Neural progenitor cell (in vitro differentiated cells): ENCODE results near the gene CCNK. TPM values are rescaled to one million over a fixed set of nuclear protein-coding genes. Genes with fewer than 3 reads are reported as not detected.

Experiments used
- DNase-seq: peaks from one replicate; pipeline ENCODE4 v3.0.0-alpha.2; 2016; ENCODE audit warnings: low spot score
- H2AFZ ChIP-seq: fragments of 200-600 bp; sonication (generic); replicated peaks from 2 replicates; pipeline ENCODE4 v1.6.1; 2016; ENCODE audit warnings: antibody characterized with exemption
- H3F3A ChIP-seq: fragments of 200-600 bp; sonication (generic); 2 replicates; pipeline ENCODE4 v1.6.1; 2016; ENCODE audit warnings: antibody characterized with exemption, low read depth
- H3K27ac ChIP-seq: fragments of 200-600 bp; sonication (generic); 2 replicates; pipeline ENCODE4 v1.5.1; 2016; ENCODE audit warnings: mild to moderate bottlenecking
- H3K27me3 ChIP-seq: fragments of 200-600 bp; sonication (generic); 2 replicates; pipeline ENCODE4 v1.6.1; 2016; ENCODE audit warnings: mild to moderate bottlenecking, moderate library complexity
- H3K36me3 ChIP-seq: fragments of 200-600 bp; sonication (generic); 2 replicates; pipeline ENCODE4 v1.5.1; 2016
- H3K4me1 ChIP-seq: fragments of 200-600 bp; sonication (generic); 2 replicates; pipeline ENCODE4 v1.6.1; 2016; ENCODE audit warnings: mixed run types
- H3K4me2 ChIP-seq: fragments of 200-600 bp; sonication (generic); 2 replicates; pipeline ENCODE4 v1.6.1; 2016
- H3K4me3 ChIP-seq: fragments of 200-600 bp; sonication (generic); 2 replicates; pipeline ENCODE4 v1.5.1; 2016
- H3K79me2 ChIP-seq: fragments of 200-600 bp; sonication (generic); 2 replicates; pipeline ENCODE4 v1.6.1; 2016; ENCODE audit warnings: low read depth
- H3K9ac ChIP-seq: fragments of 200-600 bp; sonication (generic); 2 replicates; pipeline ENCODE4 v1.6.1; 2016
- H3K9me3 ChIP-seq: fragments of 200-600 bp; sonication (generic); 2 replicates; pipeline ENCODE4 v1.5.1; 2016; ENCODE audit warnings: low read depth
- H4K20me1 ChIP-seq: fragments of 200-600 bp; sonication (generic); 2 replicates; pipeline ENCODE4 v1.6.1; 2016; ENCODE audit warnings: low read depth
- H3K27ac Mint-ChIP-seq: 3 replicates; pipeline ENCODE4 v1.8.0; 2021; ENCODE audit warnings: mixed read lengths
- H3K27me3 Mint-ChIP-seq: 2 replicates; pipeline ENCODE4 v1.8.0; 2022; ENCODE audit warnings: low read depth, mild to moderate bottlenecking, inconsistent platforms, moderate library complexity, mixed read lengths; ENCODE audit not compliant: insufficient read depth
- H3K36me3 Mint-ChIP-seq: 3 replicates; pipeline ENCODE4 v1.8.0; 2021; ENCODE audit warnings: mixed read lengths
- H3K4me1 Mint-ChIP-seq: 3 replicates; pipeline ENCODE4 v1.8.0; 2021; ENCODE audit warnings: mixed read lengths
- H3K4me3 Mint-ChIP-seq: 3 replicates; pipeline ENCODE4 v1.8.0; 2021; ENCODE audit warnings: mild to moderate bottlenecking, moderate library complexity, mixed read lengths
- H3K9me3 Mint-ChIP-seq: 3 replicates; pipeline ENCODE4 v1.8.0; 2020; ENCODE audit warnings: mixed read lengths
- CTCF ChIP-seq: fragments of 200-600 bp; sonication (generic); IDR thresholded peaks from 2 replicates; pipeline ENCODE4 v1.5.1; 2017; ENCODE audit warnings: antibody characterized with exemption, mild to moderate bottlenecking
- EZH2 ChIP-seq: fragments of 200-600 bp; sonication (generic); IDR thresholded peaks from 2 replicates; pipeline ENCODE4 v1.6.1; 2017; ENCODE audit warnings: antibody characterized with exemption, mild to moderate bottlenecking, moderate library complexity
- EZH2phosphoT487 ChIP-seq: fragments of 200-600 bp; sonication (generic); IDR thresholded peaks from 2 replicates; pipeline ENCODE4 v1.6.1; 2017; ENCODE audit warnings: antibody characterized with exemption
- total RNA-seq: library from RNA; depleted of rRNA; stranded (reverse); fragments of >200 nt; gene quantifications from 2 replicates; pipeline ENCODE4 v1.2.3, GENCODE V29; 2015; ENCODE audit warnings: low replicate concordance

Gene CCNK
- total RNA-seq, 1 donor from 2014 or later, result 19.0 TPM

GRCh38 chr14:99552572-99553216, 71.5 kb downstream of the CCNK start:
- Histone ChIP-seq H3K36me3 (no peaks in the 10 kb centered on the region), H3K4me1 (peaks cover 27% of the 10 kb centered on the region), H3F3A (peaks cover 2% of the 10 kb centered on the region), H3K4me3 (no peak overlapping the region), H3K27ac (no peak overlapping the region), H3K4me2 (no peak overlapping the region), H3K79me2 (peaks cover 96% of the 10 kb centered on the region), H3K27me3 (no peaks in the 10 kb centered on the region), H2AFZ (no peak overlapping the region), H4K20me1 (peaks cover 92% of the 10 kb centered on the region), H3K9me3 (no peaks in the 10 kb centered on the region), H3K9ac (no peak overlapping the region)
- DNase-seq, result no peak
- H3K27ac Mint-ChIP-seq, result no peak overlapping the region
- H3K36me3 Mint-ChIP-seq, result peaks cover 2% of the 10 kb centered on the region
- H3K4me3 Mint-ChIP-seq, result no peak overlapping the region
- TF ChIP-seq EZH2phosphoT487 (no peak), CTCF (no peak), EZH2 (no peak)
- peaks cover 8% of the 10 kb centered on the region for H3K27me3 Mint-ChIP-seq
- peaks cover 52% of the 10 kb centered on the region for H3K4me1 Mint-ChIP-seq
- no peaks in the 10 kb centered on the region for H3K9me3 Mint-ChIP-seq

- no peak overlapping the region for H3K4me3 Mint-ChIP-seq
- H3K36me3 ChIP-seq, result no peaks in the 10 kb centered on the region
- peaks cover 2% of the 10 kb centered on the region for H3K9me3 Mint-ChIP-seq
- H3K9ac ChIP-seq, result no peak overlapping the region
- H3K27me3 Mint-ChIP-seq, result peaks cover 9% of the 10 kb centered on the region
- H3K4me1 ChIP-seq, result peaks cover 12% of the 10 kb centered on the region
- H3K27me3 ChIP-seq, result no peaks in the 10 kb centered on the region
- H3K9me3 ChIP-seq, result no peaks in the 10 kb centered on the region
- H3F3A ChIP-seq, result no peaks in the 10 kb centered on the region
- peaks cover 44% of the 10 kb centered on the region for H3K4me1 Mint-ChIP-seq
- TF ChIP-seq EZH2phosphoT487 (no peak), EZH2 (no peak), CTCF (no peak)
- H3K36me3 Mint-ChIP-seq, result peaks cover 12% of the 10 kb centered on the region
- no peak overlapping the region for H2AFZ ChIP-seq
- no peak overlapping the region for H3K4me3 ChIP-seq
- no peak overlapping the region for H3K27ac ChIP-seq
- no peak overlapping the region for H3K4me2 ChIP-seq
- peak overlapping the region; percentile 87 for H3K27ac Mint-ChIP-seq
- peaks cover 96% of the 10 kb centered on the region for H3K79me2 ChIP-seq
- DNase-seq, result no peak
- H4K20me1 ChIP-seq, result peaks cover 77% of the 10 kb centered on the region
Measured at GRCh38 chr14:99554184-99554583, 73.0 kb downstream of the CCNK start.

- Mint-ChIP-seq H3K27ac (no peak overlapping the region), H3K4me3 (no peak overlapping the region), H3K36me3 (peaks cover 12% of the 10 kb centered on the region), H3K9me3 (peaks cover 2% of the 10 kb centered on the region), H3K4me1 (peaks cover 44% of the 10 kb centered on the region), H3K27me3 (peaks cover 14% of the 10 kb centered on the region)
- no peaks in the 10 kb centered on the region for H3K9me3 ChIP-seq
- DNase-seq, result no peak
- H3K27me3 ChIP-seq, result no peaks in the 10 kb centered on the region
- H3K27ac ChIP-seq, result no peak overlapping the region
- no peaks in the 10 kb centered on the region for H3F3A ChIP-seq
- H2AFZ ChIP-seq, result no peak overlapping the region
- H3K4me1 ChIP-seq, result peaks cover 4% of the 10 kb centered on the region
- no peak overlapping the region for H3K9ac ChIP-seq
- H3K36me3 ChIP-seq, result no peaks in the 10 kb centered on the region
- no peak overlapping the region for H3K4me2 ChIP-seq
- no peak overlapping the region for H3K4me3 ChIP-seq
- H4K20me1 ChIP-seq, result peaks cover 75% of the 10 kb centered on the region
- TF ChIP-seq EZH2 (no peak), CTCF (no peak), EZH2phosphoT487 (no peak)
- peaks cover 96% of the 10 kb centered on the region for H3K79me2 ChIP-seq
Measured at GRCh38 chr14:99554757-99555531, 73.7 kb downstream of the CCNK start.
